Activated naive CD8-positive, alpha-beta T cell treated with anti-CD3 and anti-CD28 coated beads, Interleukin-2, amount 50 U/mL, for 16 hours (primary cell): ENCODE results near the gene TSPEAR.
"Not testable (repeated sequence)": the region's sequence is repeated elsewhere in the genome, so short reads cannot be mapped to it uniquely, and the experiment has no call there.

Experiments used
- DNase-seq: peaks from one replicate; pipeline ENCODE4 v3.0.0-alpha.2; 2020; ENCODE audit warnings: low read depth, low spot score

TSPEAR gene

GRCh38 chr21:44630440-44630839 is 80.9 kb downstream of the TSPEAR start:
- DNase-seq: no peak

GRCh38 chr21:44628707-44629391 is 82.5 kb downstream of the TSPEAR start:
- no peak for DNase-seq

- DNase-seq: not testable (repeated sequence)
Observed at GRCh38 chr21:44627831-44628233, 83.5 kb downstream of the TSPEAR start.

- DNase-seq: not testable (repeated sequence)
Observed at GRCh38 chr21:44627181-44627822, 84.1 kb downstream of the TSPEAR start.

- DNase-seq: no peak
Observed at GRCh38 chr21:44626673-44627143, 84.7 kb downstream of the TSPEAR start, which contains the start of gene KRTAP10-9. Gene KRTAP10-9 (plus strand): TSS chr21:44627093. CDS start chr21:44627172, 79 bp downstream.

GRCh38 chr21:44626262-44626661 is 85.1 kb downstream of the TSPEAR start:
- no peak for DNase-seq

- no peak for DNase-seq
Observed at GRCh38 chr21:44625756-44626155, 85.6 kb downstream of the TSPEAR start.

DNA sequence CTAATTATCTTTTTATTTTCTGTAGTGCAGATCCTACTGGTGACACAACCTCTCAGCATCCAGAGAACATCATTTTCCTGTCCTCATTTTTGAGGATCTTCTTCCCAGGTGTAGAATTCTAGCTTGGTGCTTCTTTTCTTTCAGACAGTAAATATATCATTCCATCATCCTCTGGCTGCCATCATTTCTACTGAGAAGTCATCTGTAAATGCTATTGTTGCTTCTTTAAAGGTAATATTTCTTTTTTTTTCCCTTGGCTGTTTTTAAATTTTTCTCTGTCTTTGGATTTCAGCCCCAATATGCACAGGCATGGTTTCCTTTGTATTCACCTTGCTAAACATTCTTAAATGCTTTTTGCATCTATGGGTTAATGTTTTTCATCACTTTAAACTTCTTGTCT is 87.8 kb downstream of the TSPEAR start:
- DNase-seq: no peak

DNA sequence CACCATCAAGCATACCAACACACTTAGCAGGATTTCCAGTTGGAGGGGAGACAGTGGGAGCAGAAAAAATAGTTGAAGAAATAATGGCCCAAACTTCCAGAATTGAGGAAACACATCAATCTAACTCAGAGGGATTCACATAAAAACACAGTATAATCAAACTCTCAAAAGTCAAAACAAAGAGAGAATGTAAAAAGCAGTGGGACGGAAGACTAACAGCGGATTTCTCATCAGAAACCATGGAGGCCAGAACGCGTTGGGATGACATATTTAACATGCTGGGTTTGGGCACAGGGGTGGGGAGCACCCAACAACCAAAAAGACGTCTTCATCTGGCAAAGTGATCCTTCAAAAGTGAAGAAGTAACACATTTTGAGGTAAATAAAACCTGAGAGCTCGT is 91.5 kb downstream of the TSPEAR start:
- no peak for DNase-seq

- DNase-seq: peak; percentile 21
Observed at GRCh38 chr21:44618909-44619308, 92.5 kb downstream of the TSPEAR start.

- no peak for DNase-seq
Observed at GRCh38 chr21:44618504-44618903, 92.9 kb downstream of the TSPEAR start.

- no peak for DNase-seq
Observed at GRCh38 chr21:44617071-44617501, 94.3 kb downstream of the TSPEAR start.

DNA sequence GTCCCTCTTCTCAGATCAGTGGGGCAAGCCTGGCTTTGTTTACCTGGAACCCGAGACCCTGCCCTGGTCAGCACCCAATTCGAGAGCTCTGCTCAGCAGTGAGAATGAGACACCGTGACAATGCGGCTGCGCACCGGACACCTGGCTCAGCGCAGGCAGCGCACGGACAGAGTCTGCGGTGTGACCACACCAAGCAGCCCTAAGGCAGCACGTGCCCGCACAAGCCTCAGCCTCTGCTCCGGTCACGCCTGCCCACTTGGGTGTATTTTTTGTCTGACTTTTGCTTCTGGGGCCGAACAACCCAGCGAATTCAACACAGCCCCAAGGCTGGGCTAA is 94.8 kb downstream of the TSPEAR start:
- DNase-seq: no peak

GRCh38 chr21:44615911-44616590 is 95.3 kb downstream of the TSPEAR start:
- no peak for DNase-seq

- DNase-seq: no peak
Observed at GRCh38 chr21:44615466-44615865, 95.9 kb downstream of the TSPEAR start.

GRCh38 chr21:44614961-44615391 is 96.4 kb downstream of the TSPEAR start:
- DNase-seq: no peak

DNA sequence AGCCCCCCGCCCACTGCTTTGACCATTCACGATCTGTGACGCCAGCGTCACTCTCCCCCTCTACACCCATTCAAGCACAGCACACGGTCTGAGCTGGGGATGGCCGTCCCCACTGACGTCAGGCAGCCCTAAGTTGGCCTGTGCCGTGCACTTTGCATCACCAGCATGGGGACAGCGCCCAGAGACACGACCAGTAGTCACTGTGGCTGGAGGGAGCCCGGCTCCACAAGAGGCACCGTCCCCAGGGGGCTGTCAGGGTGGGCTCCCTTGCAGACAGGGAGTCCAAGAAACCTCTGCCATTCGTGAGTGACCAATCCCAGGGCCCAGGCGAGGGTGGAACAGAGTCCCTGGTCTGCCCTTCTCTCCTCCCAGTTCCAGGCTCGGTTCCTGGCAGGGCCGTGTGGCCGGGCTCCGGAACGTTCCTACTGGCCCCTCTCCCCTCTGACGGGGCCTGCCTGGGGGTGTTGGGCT is 97.2 kb downstream of the TSPEAR start:
- DNase-seq: no peak

DNA sequence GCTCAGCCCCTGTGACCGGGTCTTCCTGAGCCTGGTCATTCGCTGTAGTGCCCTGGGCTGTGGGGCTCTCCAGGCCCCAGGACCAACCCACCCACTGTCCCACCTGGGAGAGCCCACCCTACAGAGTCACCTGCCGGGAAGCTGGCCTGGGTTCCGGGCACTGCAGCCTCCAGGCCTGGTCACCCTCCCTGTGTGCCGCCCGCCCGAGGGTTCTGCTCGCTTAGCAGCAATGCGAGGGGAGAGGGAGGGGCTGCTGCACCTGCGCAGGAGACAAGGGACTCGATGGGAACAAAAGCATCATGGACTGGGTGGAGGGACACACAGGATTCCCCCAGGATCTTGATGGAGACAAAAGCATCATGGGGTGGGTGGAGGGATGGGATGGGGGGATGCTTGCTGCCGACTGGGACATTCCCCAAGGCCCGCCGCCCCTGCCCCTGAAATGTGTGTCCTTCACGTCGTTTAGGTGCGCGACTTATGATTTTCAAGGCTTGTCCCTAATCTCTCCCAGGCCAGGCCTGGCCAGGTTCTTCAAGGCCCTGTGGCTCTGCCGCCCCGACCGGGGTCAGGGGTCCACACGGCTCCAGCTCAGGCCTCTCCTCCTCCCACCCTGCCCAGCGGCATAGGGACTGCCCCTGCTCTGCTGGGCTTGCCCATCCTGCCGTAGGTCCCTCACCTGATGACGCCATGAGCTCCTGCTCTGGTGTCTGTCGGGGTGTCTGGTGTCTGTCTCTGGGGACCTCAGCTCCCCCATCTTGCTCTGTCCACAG is 97.8 kb downstream of the TSPEAR start:
- DNase-seq: no peak

DNA sequence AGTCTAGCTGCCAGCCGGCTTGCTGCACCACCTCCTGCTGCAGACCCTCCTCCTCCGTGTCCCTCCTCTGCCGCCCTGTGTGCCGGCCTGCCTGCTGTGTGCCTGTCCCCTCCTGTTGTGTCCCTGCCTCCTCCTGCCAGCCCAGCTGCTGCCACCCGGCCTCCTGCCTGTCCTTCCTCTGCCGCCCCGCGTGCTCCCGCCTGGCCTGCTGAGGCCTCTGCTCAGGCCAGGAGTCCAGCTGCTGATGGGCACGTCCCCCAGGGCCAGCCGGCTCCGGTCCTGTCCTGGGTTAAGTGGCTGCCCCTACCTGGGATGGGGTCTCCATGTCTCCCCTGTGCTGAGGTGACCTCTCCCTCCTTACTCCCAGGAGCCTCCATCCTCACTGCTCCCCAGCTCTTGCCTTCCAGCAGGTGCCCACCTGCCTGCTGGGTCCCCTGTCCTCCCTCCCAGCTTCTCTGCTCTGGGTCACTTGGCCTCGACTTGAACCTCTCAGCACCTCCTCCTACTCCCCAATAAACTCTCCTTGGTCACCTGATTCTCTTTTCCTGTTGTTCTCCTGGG is 98.6 kb downstream of the TSPEAR start:
- no peak for DNase-seq

GRCh38 chr21:44612029-44612486 is 99.3 kb downstream of the TSPEAR start, which contains the start of gene KRTAP10-8:
Gene KRTAP10-8 (plus strand): TSS chr21:44612079. CDS start chr21:44612101, 22 bp downstream.
- no peak for DNase-seq

- no peak for DNase-seq
Observed at GRCh38 chr21:44611551-44611950, 99.8 kb downstream of the TSPEAR start.
